ENCODE measurements around the gene CYB561D2.

DNA sequence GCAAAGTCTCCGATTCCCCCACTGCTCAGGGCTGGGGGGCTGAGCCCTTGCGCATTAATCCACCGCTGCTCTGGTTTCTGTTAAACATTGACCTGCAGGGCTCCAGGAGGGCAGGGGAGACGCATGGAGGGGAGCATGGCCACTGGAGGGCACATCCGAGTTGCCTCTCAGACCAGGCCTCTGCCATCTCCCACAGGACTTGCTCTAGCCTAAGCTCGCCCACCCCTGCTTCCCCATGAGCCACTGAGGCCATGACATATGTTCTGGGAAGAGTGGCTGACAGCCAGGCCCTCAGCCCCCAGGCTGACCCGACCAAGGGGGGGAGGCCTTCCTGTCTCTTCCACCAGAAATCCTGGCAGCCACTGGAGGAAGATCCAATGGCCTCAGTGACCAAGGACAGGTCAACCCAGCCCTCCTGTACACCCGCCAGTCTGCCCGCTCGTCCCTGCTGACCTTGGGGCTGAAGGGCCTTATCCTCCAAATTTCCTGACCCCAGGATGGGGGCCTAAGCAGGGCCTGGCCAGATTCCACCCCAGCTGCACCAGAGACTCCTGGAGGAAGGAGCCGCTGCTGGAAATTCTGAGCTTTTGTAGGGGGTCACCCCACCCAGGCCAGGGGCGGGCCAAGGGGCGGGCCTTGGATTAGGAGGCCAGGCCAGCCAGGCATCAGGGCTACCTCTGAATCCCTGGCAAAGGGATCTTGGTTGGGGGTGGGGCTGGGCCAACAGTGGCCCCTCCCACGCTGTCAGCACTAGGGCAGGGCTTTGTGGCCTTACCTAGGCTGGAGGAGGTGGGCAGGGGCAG is 47.4 kb upstream of the CYB561D2 start, which contains the start of gene HYAL1:
- TF ChIP-seq CTCF (IDR thresholded peaks at IDR 0.05) (no peak), EZH2 (IDR thresholded peaks at IDR 0.05; ENCODE audit: borderline replicate concordance, insufficient read depth, low read depth, low read length, poor library complexity, severe bottlenecking) (no peak)

Measured in B cell (primary cell).